ENCODE results near the gene RNF114. TPM values are rescaled to one million over a fixed set of nuclear protein-coding genes. Genes with fewer than 3 reads are reported as not detected.

Gene RNF114
- polyA plus RNA-seq, 3 donors: 128 to 164 (median 146) TPM

DNA sequence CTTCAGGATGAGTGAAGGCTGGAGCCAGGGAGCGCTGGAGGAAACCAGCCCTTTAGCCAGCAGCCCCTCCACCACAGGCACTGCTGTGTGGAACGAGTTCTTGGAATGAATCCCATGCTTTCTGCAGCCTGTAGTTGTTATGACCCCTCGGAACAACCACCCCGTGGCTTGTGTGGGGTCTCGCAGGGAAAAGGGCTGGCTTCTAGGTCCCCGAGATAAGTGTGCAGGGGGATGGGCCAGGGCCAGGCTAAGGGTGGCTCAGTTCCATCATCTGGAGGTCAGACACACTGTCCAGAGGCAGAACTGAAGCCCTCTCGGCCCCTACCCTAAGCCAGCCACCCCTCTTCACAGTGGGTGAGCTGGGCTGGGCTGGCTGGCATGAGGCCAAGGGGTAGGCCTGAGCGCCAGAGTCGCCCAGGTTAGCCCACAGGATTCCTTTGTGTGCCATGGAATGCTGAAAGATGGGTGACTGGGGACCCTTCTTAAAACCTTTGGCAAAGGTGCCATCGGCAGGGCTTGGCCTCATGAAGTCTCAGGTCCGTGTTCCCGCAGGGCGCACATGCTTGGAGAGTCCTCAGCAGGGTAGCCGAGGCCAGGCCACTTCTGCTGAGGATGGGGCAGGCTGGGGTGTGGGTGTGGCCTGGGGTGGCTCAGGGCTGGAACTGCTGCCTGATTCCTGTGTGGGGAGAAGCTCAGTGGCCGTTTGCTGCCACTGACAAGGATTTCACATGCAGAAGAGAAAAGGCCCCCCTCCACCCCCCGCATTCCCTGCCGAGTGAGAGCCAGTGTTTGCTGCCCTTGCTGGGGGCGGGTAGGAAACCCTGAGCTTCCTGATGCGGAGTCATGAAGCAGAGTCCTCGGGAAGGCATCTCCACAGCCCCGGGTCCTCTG is 45.5 kb upstream of the RNF114 start:
- peak overlapping the region; percentile 72 to 90 (median 87) for H3K27ac Mint-ChIP-seq
- intact Hi-C loops (cut with micrococcal nuclease): no loop called here

DNA sequence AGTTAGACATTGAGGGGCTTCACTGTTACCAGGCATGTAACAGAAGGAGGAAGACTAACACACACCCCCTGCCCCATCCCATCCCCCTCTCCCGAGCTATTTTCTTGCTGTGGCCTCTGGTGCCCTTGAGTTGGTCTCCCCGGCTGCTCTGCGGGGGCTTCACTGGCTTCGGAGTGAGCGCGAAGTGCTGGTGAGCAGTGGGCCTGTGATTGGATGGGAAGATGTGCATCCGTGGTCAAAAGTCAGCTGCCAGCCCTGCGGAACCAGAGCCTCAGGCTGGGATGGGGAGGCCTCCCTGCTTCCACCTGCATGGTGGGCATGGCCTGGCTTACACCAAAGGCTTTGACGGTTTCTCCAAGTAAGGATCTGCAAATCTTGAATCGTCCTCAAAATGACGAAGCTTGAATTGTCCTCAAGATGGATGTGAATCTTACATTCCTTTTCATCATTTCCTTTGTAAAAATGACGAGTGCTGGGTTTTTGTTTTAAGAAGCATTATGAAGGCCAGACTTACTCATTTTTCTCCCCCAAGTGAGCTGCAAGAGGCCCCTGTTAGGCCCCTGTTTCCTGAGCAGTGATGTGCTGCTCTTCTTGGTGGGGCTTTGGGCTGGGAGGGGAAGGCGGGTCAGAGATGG is 44.6 kb upstream of the RNF114 start:
- peaks cover 0 to 3% (median 0%) of the 10 kb centered on the region in 7 donors for H3K9me3 Mint-ChIP-seq
- Histone ChIP-seq H4K20me1 (ENCODE audit: insufficient read depth, low read length) (no peaks in the 10 kb centered on the region), H3K9me3 (replicated peaks in 1 of 2; ENCODE audit: control insufficient read depth in 1 of 2, insufficient read depth in 1 of 2, low read length in 2 of 2) (no peaks in the 10 kb centered on the region), H2AFZ (ENCODE audit: insufficient read depth, low read depth, low read length, poor library complexity, severe bottlenecking) (peak overlapping the region; percentile 67), H3K4me2 (replicated peaks; ENCODE audit: extremely low read depth, low read length, poor library complexity, severe bottlenecking) (peak overlapping the region; percentile 64), H3K27me3 (ENCODE audit: control insufficient read depth in 2 of 2, insufficient read depth in 2 of 2, low read length in 2 of 2) (no peaks in the 10 kb centered on the region), H3K36me3 (replicated peaks in 1 of 2; ENCODE audit: control insufficient read depth in 1 of 2, insufficient read depth in 2 of 2, low read length in 2 of 2) (peaks cover 14 to 17% of the 10 kb centered on the region in 2 donors), H3K4me3 (replicated peaks in 1 of 3; ENCODE audit: low read depth in 2 of 3, low read length in 3 of 3) (peak overlapping the region in 1 of 3 experiments; percentile 33), H3K9ac (ENCODE audit: insufficient read depth, low read length, poor library complexity, severe bottlenecking) (peak overlapping the region; percentile 1), H3K79me2 (ENCODE audit: insufficient read depth, low read length) (peaks cover 17% of the 10 kb centered on the region), H3K27ac (ENCODE audit: low read depth in 1 of 2, low read length in 2 of 2) (peak overlapping the region; percentile 80 to 81), H3K4me1 (ENCODE audit: control insufficient read depth in 1 of 2, insufficient read depth in 2 of 2, low read length in 2 of 2) (peaks cover 88 to 89% of the 10 kb centered on the region in 2 donors)
- peak overlapping the region; percentile 60 to 92 (median 85) for H3K27ac Mint-ChIP-seq
- peaks cover 17 to 31% of the 10 kb centered on the region in 2 donors for H3K36me3 Mint-ChIP-seq
- 87% methylated on average over 3 of the region's 13 CpGs for WGBS (ENCODE audit: insufficient coverage)
- no peak for DNase-seq
- peaks cover 89% of the 10 kb centered on the region for H3K4me1 Mint-ChIP-seq
- intact Hi-C loops (cut with micrococcal nuclease): no loop called here
- TF ChIP-seq, protein P1, sequence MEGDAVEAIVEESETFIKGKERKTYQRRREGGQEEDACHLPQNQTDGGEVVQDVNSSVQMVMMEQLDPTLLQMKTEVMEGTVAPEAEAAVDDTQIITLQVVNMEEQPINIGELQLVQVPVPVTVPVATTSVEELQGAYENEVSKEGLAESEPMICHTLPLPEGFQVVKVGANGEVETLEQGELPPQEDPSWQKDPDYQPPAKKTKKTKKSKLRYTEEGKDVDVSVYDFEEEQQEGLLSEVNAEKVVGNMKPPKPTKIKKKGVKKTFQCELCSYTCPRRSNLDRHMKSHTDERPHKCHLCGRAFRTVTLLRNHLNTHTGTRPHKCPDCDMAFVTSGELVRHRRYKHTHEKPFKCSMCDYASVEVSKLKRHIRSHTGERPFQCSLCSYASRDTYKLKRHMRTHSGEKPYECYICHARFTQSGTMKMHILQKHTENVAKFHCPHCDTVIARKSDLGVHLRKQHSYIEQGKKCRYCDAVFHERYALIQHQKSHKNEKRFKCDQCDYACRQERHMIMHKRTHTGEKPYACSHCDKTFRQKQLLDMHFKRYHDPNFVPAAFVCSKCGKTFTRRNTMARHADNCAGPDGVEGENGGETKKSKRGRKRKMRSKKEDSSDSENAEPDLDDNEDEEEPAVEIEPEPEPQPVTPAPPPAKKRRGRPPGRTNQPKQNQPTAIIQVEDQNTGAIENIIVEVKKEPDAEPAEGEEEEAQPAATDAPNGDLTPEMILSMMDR (IDR thresholded peaks at IDR 0.05): no peak
- H3K4me3 Mint-ChIP-seq: no peak overlapping the region
- H3K27me3 Mint-ChIP-seq (ENCODE audit: low read depth in 3 of 3): no peaks in the 10 kb centered on the region

More for the DNA sequence above, 45.5 kb upstream of the RNF114 start:
- no peaks in the 10 kb centered on the region for H4K20me1 ChIP-seq (ENCODE audit: insufficient read depth, low read length)
- peak overlapping the region; percentile 32 for H3K4me2 ChIP-seq (replicated peaks; ENCODE audit: extremely low read depth, low read length, poor library complexity, severe bottlenecking)
- H3K79me2 ChIP-seq (ENCODE audit: insufficient read depth, low read length): peaks cover 14% of the 10 kb centered on the region
- Mint-ChIP-seq H3K4me3 (no peak overlapping the region), H3K4me1 (peaks cover 80% of the 10 kb centered on the region), H3K27me3 (ENCODE audit: low read depth in 3 of 3) (no peaks in the 10 kb centered on the region), H3K36me3 (peaks cover 24 to 40% of the 10 kb centered on the region in 2 donors), H3K9me3 (no peaks in the 10 kb centered on the region)
- WGBS (ENCODE audit: insufficient coverage): 42% methylated on average over 14 of the region's 21 CpGs
- no peaks in the 10 kb centered on the region for H3K9me3 ChIP-seq (replicated peaks in 1 of 2; ENCODE audit: control insufficient read depth in 1 of 2, insufficient read depth in 1 of 2, low read length in 2 of 2)
- H2AFZ ChIP-seq (ENCODE audit: insufficient read depth, low read depth, low read length, poor library complexity, severe bottlenecking): peak overlapping the region; percentile 67
- DNase-seq: peak; percentile 26 to 44 (median 39)
- TF ChIP-seq, protein P1 (IDR thresholded peaks at IDR 0.05): no peak
- peaks cover 22 to 26% of the 10 kb centered on the region in 2 donors for H3K36me3 ChIP-seq (replicated peaks in 1 of 2; ENCODE audit: control insufficient read depth in 1 of 2, insufficient read depth in 2 of 2, low read length in 2 of 2)
- peak overlapping the region; percentile 1 for H3K9ac ChIP-seq (ENCODE audit: insufficient read depth, low read length, poor library complexity, severe bottlenecking)
- peak overlapping the region; percentile 80 to 81 for H3K27ac ChIP-seq (ENCODE audit: low read depth in 1 of 2, low read length in 2 of 2)
- H3K27me3 ChIP-seq (ENCODE audit: control insufficient read depth in 2 of 2, insufficient read depth in 2 of 2, low read length in 2 of 2): no peaks in the 10 kb centered on the region
- peaks cover 79 to 80% of the 10 kb centered on the region in 2 donors for H3K4me1 ChIP-seq (ENCODE audit: control insufficient read depth in 1 of 2, insufficient read depth in 2 of 2, low read length in 2 of 2)
- H3K4me3 ChIP-seq (replicated peaks in 1 of 3; ENCODE audit: low read depth in 2 of 3, low read length in 3 of 3): no peak overlapping the region

Measured in CD14-positive monocyte (primary cell).